GM18508 (cell line): Measurements from ENCODE around the gene CDK5R2.

Source experiments
- ATAC-seq: cut with Tn5 transposase; IDR thresholded peaks from one replicate; pipeline ENCODE4 v1.9.1; 2021; ENCODE audit warnings: moderate number of reproducible peaks; ENCODE audit not compliant: insufficient read depth, unreplicated experiment

Gene CDK5R2

GRCh38 chr2:218986148-218986761 is 26.8 kb downstream of the CDK5R2 start:
- ATAC-seq, result no peak

GRCh38 chr2:218988164-218988563 is 28.7 kb downstream of the CDK5R2 start:
- no peak for ATAC-seq

- ATAC-seq, result no peak
These were observed 29.2 kb downstream of the CDK5R2 start for GRCh38 chr2:218988650-218989049.

GRCh38 chr2:218990052-218990451 is 30.6 kb downstream of the CDK5R2 start:
- ATAC-seq, result no peak

GRCh38 chr2:218990612-218991011 is 31.1 kb downstream of the CDK5R2 start:
- ATAC-seq, result no peak

GRCh38 chr2:218991674-218992168 is 32.3 kb downstream of the CDK5R2 start:
- ATAC-seq, result no peak

- no peak for ATAC-seq
These were observed 32.7 kb downstream of the CDK5R2 start for GRCh38 chr2:218992196-218992595.

- no peak for ATAC-seq
These were observed 33.4 kb downstream of the CDK5R2 start for GRCh38 chr2:218992703-218993344.

GRCh38 chr2:218993345-218994315 is 34.2 kb downstream of the CDK5R2 start, which contains the start of gene CRYBA2:
CRYBA2 (minus strand) TSS chr2:218993422; CDS start chr2:218993176, 246 bp downstream.
- ATAC-seq, result no peak

- ATAC-seq, result no peak
These were observed 36.1 kb downstream of the CDK5R2 start for GRCh38 chr2:218995561-218995960.

GRCh38 chr2:218995972-218996711 is 36.7 kb downstream of the CDK5R2 start:
- ATAC-seq, result no peak

GRCh38 chr2:218996937-218997336 is 37.5 kb downstream of the CDK5R2 start:
- ATAC-seq, result no peak

GRCh38 chr2:218997731-218998130 is 38.3 kb downstream of the CDK5R2 start:
- ATAC-seq, result no peak

- ATAC-seq, result no peak
These were observed 39.0 kb downstream of the CDK5R2 start for GRCh38 chr2:218998414-218999002.

- ATAC-seq, result no peak
These were observed 39.8 kb downstream of the CDK5R2 start for GRCh38 chr2:218999021-218999880.

GRCh38 chr2:218999881-219000568 is 40.6 kb downstream of the CDK5R2 start:
- ATAC-seq, result no peak

GRCh38 chr2:219000569-219000960 is 41.1 kb downstream of the CDK5R2 start:
- no peak for ATAC-seq

GRCh38 chr2:219001100-219001576 is 41.7 kb downstream of the CDK5R2 start:
- ATAC-seq, result no peak
